Stimulated activated CD4-positive, alpha-beta T cell treated with anti-CD3 and anti-CD28 coated beads, TNF-alpha, amount 100 ng/mL, for 1 hour (primary cell): Measurements from ENCODE around the gene MAP3K7CL.
"Not testable (repeated sequence)": the region's sequence is repeated elsewhere in the genome, so short reads cannot be mapped to it uniquely, and the experiment has no call there.

Source experiments
- DNase-seq, 3 donors: peaks; one replicate each; pipeline ENCODE4 v3.0.0-alpha.2; 2020; ENCODE audit warnings: low read depth in 3 of 3, low spot score in 1 of 3

MAP3K7CL gene

DNA sequence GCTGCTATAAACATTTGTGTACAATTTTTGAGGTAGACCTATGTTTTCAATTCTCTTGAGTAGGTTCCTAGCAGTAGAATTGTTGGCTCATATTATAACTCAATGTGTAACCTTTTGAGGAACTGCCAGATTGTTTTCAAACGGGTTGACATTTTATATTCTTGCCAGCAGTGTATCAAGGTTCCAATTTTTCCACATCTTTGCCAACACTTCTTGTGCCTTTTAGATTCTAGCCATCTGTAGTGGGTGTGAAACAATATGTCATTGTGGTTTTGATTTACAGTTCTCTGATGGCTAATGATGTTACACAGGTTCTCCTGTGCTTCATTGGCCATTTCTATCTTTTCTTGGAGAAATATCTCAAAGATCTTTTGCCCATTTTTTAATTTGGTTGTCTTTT, 36.4 kb downstream of the MAP3K7CL start:
- no peak for DNase-seq

GRCh38 chr21:29167481-29167880, 37.0 kb downstream of the MAP3K7CL start:
- not testable (repeated sequence) for DNase-seq

DNA sequence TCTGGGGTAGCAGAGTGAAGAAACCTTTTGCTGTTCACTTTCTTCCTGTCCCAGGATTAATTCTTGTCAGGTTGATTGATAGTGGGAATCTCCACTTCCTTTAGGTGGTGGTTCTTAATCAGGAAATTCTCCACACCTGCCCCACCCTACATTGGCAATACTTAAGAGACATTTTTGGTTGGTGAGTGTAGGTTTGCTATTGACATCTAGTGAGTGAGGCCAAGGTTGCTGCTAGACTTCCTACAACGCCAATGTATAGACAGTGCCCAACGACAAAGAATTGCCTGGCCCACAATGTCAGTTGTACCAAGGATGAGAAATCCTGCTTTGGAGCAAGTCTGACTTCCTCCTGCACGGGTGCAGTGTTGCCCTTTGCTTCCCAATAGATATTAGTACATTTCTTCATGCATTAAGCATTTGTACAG, 38.5 kb downstream of the MAP3K7CL start:
- DNase-seq = no peak

DNA sequence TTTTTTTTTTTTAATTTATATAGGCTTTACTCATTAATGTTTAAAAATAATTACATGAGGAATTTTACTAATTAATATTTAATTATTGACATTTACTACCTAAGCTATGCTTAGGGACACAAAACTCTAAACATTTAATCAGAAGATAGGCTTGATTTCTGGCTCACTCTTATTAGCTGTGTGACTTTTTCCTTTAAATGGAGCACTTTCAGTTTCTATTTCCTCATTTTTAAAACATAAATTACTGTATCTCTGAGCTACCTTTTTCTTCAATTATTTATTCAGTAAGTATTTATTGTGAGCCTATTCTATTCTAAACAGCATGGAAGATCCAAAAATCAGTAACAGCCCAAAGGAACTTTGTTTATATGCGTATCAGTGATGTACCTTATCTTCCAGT, 40.5 kb downstream of the MAP3K7CL start:
- DNase-seq = no peak

DNA sequence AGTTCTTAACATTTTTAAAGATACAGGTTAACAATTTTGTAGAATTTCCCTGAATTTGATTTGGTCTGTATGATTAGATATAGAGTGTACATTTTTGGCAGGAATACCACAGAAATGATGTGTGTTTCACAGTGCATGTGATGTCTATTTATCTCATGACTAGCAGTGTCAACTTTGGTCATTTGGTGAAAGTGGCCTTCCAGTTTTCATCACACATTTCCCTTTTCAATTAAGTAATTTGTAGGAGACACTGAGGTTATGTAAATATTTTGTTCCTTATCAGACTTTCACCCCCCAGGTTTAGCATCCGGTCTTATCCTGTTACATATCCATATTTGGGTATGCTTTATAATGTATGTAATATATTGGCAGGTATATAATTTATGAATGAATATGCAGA, 41.8 kb downstream of the MAP3K7CL start:
- DNase-seq = no peak

GRCh38 chr21:29174607-29175013, 44.2 kb downstream of the MAP3K7CL start:
- no peak for DNase-seq

DNA sequence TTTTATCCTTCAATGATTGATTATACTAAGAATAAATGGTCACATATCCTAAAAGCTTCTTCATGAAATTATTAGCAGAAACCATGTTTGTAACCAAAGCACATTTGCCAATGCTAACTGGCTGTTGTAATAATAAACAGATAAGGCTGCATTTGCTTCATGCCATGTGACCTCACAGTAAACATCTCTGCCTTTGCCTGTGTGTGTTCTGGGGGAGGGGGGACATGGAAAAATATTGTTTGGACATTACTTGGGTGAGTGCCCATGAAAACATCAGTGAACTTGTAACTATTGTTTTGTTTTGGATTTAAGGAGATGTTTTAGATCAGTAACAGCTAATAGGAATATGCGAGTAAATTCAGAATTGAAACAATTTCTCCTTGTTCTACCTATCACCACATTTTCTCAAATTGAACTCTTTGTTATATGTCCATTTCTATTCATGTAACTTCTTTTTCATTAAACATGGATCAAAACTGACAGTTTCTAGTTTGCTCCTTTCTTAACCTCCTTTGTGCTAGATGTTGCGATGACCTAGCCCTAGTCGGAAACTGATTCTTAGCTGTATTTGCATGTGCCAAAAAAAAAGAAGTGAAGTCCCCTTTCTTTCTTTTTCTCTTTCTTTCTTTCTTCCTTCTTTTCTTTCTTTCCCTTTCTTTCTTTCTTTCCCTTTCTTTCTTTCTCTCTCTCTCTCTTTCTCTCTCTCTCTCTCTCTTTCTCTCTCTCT, 45.1 kb downstream of the MAP3K7CL start:
- DNase-seq = no peak

DNA sequence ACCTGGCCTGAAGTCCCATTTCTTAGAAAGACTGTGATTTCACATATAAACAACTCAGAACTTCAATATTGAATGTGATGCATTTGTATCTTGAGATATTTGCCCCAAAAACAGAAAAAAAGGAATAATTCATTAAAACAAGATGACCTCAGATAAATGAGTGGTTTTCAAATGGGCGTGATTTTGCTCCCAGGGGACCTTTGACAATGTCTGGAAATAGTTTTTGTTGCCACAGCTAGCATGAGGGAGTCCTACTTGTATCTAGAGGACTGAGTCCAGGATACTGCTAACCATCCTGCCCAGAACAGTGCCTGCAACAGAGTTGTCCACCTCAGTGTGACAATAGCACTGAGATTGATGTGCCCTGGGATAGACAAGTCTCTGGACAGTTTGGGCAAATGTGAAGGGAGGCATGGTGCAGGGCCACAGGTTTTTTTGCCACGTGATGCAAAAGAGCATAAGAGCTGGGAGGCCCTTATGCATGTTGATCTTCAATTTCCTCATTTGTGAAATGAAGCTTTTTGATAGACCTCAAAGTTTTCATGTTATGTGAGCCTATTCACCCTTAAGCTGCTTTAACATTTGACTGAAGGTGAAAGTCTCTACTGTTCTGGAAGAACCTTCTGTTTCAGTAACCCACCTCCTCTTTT, 46.2 kb downstream of the MAP3K7CL start:
- DNase-seq = no peak

- no peak for DNase-seq
Measured at GRCh38 chr21:29177800-29178199, 47.4 kb downstream of the MAP3K7CL start.

DNA sequence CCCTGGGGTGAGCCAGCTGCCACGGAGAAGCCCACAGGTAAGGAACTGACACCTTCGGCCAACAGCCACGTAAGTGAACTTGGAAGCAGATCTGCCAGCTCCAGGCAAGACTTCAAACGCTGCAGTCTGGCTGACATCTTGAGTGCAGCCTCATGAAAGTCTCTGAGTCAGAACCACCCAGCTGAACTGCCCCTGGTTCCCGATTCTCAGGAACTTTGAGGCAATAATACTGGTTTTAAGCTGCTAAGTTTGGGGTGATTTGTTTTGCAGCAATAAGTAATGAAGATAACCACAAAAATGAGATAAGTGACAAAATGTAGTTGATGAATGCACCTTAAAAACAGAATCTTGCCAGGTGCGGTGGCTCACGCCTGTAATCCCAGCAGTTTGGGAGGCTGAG, 48.5 kb downstream of the MAP3K7CL start:
- DNase-seq = no peak

- no peak for DNase-seq
Measured at GRCh38 chr21:29179503-29179902, 49.1 kb downstream of the MAP3K7CL start.

GRCh38 chr21:29181799-29182470, 51.5 kb downstream of the MAP3K7CL start:
- DNase-seq = no peak

DNA sequence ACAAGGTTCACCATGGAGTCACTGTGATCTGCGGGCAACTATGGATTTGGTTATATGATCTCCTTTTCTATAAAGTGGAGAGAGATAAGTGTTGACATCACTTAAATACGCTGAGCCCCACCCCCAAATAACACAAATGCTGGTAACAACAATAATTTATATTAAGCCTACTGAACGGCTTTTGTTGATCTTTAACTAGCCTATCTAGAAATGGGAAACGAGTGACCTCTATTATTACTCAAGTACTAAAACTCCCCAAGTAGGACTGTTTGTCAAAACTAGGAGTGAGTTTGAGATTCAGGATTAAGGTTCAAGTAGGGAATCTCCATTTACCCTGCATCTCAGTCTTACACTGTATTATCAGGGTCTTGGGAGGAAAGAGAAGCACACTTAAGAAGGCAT, 52.2 kb downstream of the MAP3K7CL start:
- no peak for DNase-seq

GRCh38 chr21:29184037-29184436, 53.6 kb downstream of the MAP3K7CL start:
- DNase-seq = no peak

DNA sequence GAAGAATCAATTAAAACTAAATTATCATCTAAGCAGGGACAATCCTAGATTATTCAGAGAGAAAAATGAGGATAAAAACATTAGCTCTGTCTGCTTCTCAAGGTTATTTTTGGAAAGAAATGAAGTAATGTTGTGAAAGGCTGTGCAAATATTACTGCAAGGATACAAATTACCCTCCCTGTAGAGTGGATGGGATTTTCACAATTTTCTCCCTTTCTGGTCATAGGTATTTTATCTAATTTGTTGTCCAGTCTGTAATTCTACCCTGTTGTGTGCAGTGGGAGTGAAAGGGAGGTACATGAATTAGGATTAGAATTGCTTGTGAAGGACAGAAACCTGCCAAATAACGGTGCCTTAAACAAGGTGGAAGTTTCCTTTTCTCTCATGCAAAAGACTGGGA, 54.7 kb downstream of the MAP3K7CL start:
- no peak for DNase-seq

DNA sequence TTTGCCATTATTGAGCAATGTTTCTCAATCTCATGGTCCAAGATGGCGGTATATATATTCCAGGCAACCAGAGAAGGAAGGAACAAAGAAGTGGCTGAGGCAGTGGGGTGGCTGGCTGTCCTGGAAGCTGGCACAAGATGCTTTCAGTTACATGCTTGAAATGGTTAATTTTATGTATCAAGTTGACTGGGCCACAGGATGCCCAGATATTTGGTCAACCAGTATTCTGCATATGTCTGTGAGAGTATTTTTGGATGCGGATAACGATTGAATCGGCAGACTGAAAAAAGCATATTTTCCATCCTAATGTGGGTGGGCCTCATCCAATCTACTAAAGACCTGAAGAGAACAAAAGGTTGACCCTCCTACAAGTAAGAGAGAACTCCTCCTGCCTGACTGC, 55.2 kb downstream of the MAP3K7CL start:
- no peak for DNase-seq

GRCh38 chr21:29186246-29186645, 55.8 kb downstream of the MAP3K7CL start:
- no peak for DNase-seq

GRCh38 chr21:29187944-29188343, 57.5 kb downstream of the MAP3K7CL start:
- DNase-seq = no peak

GRCh38 chr21:29189353-29189752, 58.9 kb downstream of the MAP3K7CL start:
- DNase-seq = no peak

DNA sequence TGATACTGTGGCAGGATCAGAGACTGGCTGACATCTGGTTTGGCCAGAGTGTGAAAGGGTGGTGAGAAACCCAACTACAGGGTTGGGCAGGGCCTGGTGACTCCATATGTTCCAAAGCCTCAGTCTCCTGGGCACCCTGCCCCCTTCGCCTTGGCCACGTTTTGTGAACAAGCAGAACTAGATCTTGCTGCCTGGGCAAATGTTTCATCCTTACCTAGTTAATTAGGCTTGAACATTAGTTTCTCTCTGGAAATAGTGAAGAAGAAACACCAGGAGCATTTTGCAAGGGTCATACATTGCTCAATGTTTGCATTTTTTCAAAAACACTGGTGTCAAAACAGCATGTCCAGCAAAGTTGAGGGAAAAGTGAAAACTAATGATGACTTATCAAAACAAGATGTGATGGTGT, 60.5 kb downstream of the MAP3K7CL start:
- DNase-seq = no peak

GRCh38 chr21:29193072-29193471, 62.6 kb downstream of the MAP3K7CL start:
- no peak for DNase-seq

DNA sequence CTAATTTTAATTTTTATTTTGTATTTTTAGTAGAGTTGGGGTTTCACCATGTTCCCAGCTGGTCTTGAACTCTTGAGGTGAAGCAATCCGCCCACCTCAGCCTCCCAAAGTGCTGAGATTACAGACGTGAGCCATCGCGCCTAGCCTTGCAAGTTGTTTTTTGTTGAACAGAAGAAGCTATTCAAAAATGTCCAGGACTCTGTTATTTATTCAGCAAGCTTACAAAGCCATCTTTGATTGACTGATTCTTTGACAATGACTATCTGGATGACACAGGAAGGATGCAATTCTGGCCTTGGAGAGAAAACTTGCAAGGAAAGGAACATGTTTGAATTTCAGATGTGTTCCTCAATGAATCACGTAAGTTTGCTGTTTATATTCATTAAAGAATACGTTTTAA, 63.5 kb downstream of the MAP3K7CL start:
- no peak for DNase-seq
